ENCODE measurements around the gene KLRC3. TPM values are rescaled to one million over a fixed set of nuclear protein-coding genes. Genes with fewer than 3 reads are reported as not detected.
"Not testable (repeated sequence)": the region's sequence is repeated elsewhere in the genome, so short reads cannot be mapped to it uniquely, and the experiment has no call there.

The KLRC3 gene
- total RNA-seq, result 1 to 10 TPM; 1.8 to 3.0 TPM

DNA sequence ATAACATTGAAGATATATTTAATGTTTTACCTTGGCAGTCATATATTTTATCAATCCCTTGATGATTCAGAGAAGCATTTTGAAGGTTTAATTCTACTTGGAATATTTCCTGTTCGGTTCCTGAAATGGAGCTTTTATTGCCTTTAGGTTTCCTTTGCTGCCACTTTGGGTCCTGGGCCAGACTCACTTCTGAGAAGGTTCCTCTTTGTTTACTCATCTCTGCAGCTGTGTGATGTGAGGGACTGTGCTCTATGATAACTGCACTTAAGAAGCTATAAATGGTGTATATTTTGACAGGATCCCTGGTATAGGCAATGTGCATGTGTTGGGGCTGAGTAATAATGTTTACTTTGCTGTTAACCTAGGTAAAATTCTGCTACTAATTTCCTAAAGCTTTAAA lies at the start of gene KLRC3:
TSS of gene KLRC3 (minus strand) at position 262 of the 400 bp plus-strand sequence. CDS start at position 217, 45 bp downstream.
- POLR2A ChIA-PET, CTCF ChIA-PET: not testable (repeated sequence)

DNA sequence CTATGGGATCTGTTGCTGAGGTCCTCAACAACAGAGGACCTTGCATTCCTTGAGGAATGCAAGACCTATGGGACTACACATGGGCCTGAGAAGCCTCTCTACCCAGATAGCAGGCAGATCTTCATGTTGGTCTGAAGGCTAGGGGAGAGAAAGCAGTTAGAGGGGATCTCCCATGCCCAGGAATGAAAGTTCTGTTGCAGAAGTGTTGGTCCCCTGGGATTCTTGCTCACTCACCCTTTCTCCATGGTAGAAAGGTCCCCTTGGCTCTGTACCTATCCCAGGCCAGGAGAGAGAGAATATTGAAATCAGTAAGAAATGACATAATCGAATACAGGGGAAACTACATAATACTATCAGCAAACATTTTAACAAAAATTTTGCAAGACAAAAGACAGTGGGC lies 49.3 kb upstream of the KLRC3 start:
- ChIA-PET CTCF (no interaction called here), POLR2A (no interaction called here)

DNA sequence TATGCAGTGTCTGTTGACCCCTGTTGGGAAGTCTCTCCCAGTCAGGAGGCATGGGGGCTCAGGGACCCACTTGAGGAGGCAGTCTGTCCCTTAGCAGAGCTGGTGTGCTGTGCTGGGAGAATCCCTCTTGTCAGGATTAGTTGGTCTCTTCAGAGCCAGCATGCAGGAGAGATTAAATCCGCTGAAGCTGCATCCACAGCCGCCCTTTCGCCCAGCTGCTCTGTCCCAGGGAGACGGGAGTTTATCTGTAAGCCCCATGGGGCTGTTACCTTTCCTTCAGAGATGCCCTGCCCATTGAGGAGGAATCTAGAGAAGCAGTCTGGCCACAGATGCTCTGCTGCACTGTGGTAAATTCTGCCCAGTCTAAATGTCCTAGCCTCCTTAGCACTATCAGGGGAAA lies 45.9 kb upstream of the KLRC3 start:
- ChIA-PET CTCF (no interaction called here), POLR2A (no interaction called here)

DNA sequence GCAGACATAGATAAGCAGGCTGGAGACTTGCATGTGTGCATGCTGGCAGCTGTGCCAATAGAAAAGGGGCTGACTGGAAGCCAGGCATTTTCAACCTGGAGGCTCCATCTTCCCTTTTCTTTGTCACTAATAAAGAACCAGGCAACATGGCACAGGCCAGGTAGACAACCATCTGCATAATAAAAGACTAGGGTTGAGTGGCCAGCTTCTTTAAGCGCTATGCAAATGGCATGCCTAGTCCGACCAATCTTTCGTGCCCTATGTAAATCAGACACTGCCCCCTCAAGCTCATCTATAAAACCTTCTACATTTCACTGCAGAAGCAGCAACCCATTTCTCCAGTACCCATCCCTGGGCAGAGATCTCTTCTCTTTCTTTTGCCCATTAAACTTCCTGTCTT lies 37.4 kb upstream of the KLRC3 start:
- POLR2A ChIA-PET, result no interaction called here
- CTCF ChIA-PET, result no interaction called here

DNA sequence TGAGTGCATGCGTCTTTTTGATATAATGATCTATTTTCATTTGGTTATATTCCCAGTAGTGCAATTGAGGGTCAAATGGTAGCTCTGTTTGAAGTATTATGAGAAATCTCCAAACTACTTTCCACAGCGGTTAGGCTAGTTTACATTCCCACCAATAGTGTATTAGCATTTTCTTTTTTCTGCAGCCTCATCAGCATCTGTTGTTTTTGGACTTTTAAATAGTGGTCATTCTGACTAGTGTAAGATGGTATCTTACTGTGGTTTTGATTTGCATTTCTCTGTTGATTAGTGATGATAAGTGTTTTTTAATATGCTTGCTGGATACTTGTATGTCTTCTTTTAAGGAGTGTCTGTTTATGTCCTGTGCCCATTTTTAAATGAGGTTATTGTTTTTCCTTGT lies 36.5 kb upstream of the KLRC3 start:
- POLR2A ChIA-PET, result interaction anchor here (0.6 kb wide), 1 partner anchor 70 kb away, joined by 4 read pairs; no protein-coding TSS in a partner anchor
- CTCF ChIA-PET, result no interaction called here

DNA sequence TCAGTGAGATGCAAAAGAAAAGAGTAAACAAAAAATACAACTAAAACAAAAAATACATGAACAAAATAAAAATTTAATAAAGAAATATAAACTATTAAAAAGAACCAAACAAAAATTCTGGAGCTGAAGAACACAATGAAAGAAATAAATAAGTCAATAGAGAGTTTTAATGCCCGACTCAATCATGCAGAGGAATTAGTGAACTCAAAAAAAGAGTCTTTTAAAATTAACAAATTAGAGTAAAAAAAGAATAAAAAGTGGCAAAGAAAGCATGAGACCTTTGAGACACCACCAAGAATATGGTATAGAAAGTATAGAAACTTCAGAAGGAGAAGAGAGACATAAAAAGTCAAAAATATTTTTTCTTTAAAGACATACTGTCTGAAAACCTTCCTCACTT lies 35.4 kb upstream of the KLRC3 start:
- ChIA-PET CTCF (interaction anchor here (0.7 to 1.1 kb wide), 2 partner anchors 27 to 38 kb away, joined by 3 read pairs; no protein-coding TSS in a partner anchor), POLR2A (no interaction called here)

DNA sequence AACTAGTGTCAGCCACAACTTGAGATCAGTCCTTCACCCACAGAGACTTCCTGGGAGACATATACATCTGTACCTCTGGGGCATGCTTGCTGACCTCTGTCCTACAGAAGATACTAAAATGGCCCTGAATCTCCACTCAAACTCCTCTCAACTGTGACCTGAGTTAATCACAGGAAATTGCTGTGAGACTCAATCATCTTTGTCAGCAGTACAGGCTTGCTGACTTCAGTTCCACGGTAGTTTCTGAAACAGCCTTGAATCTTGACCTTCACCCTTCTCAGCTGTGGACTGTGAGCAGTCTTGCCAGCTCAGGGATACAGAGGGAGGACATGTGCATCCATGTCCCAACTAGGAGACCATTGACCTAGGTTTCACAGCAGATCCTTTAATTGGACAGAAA lies 34.1 kb upstream of the KLRC3 start:
- ChIA-PET CTCF (no interaction called here), POLR2A (no interaction called here)

DNA sequence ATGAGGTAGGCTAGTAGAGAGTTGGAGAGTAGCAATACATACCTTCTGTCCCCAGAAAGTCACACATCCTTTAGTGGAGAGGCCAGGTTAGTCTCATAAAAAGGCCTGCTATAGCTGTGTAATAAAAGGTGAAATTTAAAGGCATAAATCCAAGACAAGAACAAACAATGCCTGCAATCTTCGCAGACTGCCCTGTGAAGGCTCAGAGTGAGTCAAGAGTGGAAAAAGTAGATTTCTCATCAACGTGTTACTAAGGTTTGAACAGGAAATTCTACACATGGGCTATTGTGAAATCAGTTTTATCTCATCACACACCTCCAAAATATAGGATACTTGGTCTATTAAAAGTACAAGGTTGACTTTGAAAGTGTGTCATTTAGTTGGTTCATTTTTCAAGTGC lies 32.8 kb upstream of the KLRC3 start, which contains the start of gene KLRC1:
TSS of gene KLRC1 (minus strand) at position 222 of the 400 bp plus-strand sequence. CDS start 2,221 bp downstream, outside the sequence.
- POLR2A ChIA-PET, result no interaction called here

DNA sequence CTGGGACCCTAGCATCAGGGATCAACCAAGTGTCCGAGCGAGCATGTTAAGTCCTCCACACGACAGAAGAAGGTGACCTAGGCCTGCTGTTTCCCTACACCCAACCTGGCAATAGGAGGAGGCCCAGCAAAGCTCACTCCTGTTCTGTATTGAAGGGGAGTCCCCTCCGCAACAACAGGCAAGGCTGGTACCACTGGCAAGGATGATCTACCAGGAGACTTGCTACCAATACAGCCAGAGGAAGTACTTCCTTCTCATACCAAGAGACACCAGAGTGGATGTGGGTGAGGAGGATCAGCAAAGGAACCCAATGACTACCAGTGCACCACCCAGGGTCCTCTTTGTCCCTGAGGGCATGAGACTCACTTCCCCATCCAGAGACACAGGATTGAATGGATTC lies 27.8 kb upstream of the KLRC3 start:
- ChIA-PET CTCF (no interaction called here), POLR2A (no interaction called here)

More for the DNA sequence above, 32.8 kb upstream of the KLRC3 start, which contains the start of gene KLRC1:
- CTCF ChIA-PET, result no interaction called here

DNA sequence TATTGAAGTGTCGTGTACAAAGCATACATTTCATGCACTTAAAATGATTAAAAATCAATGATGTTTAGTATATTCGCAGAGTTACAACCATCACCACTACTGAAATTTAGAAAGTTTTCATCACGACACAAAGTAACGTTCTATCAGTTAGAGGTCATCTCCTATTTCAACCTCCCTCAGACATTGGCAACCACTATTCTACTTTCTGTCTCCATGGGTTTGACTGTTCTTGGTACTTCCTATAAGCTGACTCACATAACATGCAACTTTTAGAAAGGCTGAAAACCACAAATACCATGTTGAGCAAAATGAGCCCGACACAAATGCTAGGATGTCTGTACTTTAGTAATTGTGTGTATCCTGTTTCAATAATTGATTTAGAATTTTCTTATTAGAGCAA lies 25.7 kb upstream of the KLRC3 start:
- CTCF ChIA-PET, result interaction anchor here (1.1 kb wide), 1 partner anchor 23 kb away, joined by 4 read pairs; no protein-coding TSS in a partner anchor
- POLR2A ChIA-PET, result not testable (repeated sequence)

DNA sequence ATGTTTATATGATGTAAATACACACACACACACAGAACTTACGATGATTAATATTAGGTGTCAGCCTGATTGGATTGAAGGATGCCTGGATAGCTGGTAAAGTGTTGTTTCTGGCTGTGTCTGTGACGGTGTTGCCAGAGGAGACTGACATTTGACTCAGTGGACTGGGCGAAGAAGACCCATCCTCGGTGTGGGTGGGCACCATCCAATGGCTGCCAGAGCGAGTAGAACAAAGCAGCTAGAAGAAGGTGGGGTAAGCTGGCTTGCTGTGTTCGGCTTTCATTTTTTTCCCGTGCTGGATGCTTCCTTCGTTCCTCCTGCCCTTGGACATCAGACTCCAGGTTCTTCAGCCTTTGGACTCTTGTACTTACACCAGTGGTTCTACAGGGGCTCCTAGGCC lies 20.7 kb upstream of the KLRC3 start:
- CTCF ChIA-PET, result not testable (repeated sequence)
- POLR2A ChIA-PET, result interaction anchor here (0.6 kb wide), 1 partner anchor 54 kb away, joined by 3 read pairs; no protein-coding TSS in a partner anchor

DNA sequence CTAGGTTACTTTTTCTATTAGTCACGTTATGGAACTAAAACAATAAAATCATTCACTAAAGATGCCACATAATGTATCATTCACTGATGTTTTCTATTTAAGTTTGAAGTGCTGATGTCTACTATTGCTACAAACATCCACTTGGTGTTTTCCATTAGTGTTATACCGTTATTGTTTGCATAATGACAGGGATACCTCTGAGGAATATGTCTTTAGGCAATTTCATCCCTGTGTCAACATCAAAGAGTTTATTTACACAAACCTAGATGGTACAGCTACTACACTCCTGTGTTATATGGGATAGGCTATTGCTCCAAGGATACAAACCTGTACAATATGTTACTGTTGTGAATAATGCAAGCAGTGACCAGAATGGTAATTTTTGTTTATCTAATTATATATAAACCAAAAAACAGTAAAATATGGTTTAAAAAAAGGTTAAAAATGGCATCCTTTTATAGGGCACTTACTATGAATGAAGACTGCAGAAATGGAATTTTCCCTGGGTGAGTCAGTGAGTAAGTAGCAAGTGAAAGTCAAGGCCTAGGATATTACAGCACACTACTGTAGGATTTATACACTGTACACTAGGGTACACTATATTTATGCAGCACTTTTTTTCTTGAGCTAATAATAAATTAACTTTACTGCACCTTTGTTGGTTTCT lies 19.3 kb upstream of the KLRC3 start:
- CTCF ChIA-PET, POLR2A ChIA-PET: not testable (repeated sequence)

DNA sequence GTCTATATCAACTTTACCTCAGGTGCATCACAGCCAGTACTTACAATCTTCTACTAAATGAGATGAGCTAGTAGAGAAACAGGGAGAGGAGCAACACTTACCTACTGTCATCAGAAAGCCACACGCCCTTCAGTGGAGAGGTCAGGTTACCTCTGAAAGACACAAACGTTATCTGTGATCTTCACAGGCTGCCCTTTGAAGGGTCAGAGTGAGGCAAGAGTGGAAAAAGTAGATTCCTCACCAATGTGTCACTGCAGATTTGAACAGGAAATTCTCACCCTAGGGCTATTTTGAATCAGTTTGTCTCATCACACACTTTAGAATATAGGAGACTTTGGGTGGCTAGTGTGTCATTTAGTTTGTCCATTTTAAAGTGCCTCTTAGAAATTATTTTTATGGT lies 17.2 kb upstream of the KLRC3 start:
- POLR2A ChIA-PET, result not testable (repeated sequence)

DNA sequence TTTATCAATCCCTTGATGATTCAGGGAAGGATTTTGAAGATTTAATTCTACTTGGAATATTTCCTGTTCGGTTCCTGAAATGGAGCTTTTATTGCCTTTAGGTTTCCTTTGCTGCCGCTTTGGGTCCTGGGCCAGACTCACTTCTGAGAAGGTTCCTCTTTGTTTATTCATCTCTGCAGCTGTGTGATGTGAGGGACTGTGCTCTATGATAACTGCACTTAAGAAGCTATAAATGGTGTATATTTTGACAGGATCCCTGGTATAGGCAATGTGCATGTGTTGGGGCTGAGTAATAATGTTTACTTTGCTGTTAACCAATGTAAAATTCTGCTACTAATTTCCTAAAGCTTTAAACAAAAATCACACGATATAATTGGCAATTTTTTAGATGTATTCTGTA lies 15.4 kb upstream of the KLRC3 start, which contains the start of gene KLRC2:
TSS of gene KLRC2 (minus strand) at position 195 of the 400 bp plus-strand sequence. CDS start at position 171, 24 bp downstream.
- POLR2A ChIA-PET, result not testable (repeated sequence)

More for the DNA sequence above, 17.2 kb upstream of the KLRC3 start:
- CTCF ChIA-PET, result not testable (repeated sequence)

DNA sequence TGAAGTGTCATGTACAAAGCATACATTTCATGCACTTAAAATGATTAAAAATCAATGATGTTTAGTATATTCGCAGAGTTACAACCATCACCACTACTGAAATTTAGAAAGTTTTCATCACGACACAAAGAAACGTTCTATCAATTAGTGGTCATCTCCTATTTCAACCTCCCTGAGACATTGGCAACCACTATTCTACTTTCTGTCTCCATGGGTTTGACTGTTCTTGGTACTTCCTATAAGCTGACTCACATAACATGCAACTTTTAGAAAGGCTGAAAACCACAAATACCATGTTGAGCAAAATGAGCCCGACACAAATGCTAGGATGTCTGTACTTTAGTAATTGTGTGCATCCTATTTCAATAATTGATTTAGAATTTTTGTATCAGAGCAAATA lies 10.2 kb upstream of the KLRC3 start:
- POLR2A ChIA-PET, CTCF ChIA-PET: not testable (repeated sequence)

More for the DNA sequence above, 15.4 kb upstream of the KLRC3 start, which contains the start of gene KLRC2:
- CTCF ChIA-PET, result not testable (repeated sequence)

DNA sequence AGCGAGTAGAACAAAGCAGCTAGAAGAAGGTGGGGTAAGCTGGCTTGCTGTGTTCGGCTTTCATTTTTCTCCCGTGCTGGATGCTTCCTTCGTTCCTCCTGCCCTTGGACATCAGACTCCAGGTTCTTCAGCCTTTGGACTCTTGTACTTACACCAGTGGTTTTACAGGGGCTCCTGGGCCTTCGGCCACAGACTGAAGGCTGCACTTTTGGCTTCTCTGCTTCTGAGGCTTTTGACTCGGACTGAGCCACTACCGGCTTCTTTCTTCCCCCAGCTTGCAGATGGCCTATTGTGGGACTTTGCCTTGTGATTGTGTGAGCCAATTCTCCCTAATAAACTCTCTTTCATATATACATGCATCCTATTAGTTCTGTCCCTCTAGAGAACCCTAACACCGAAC lies 5.5 kb upstream of the KLRC3 start:
- POLR2A ChIA-PET, CTCF ChIA-PET: not testable (repeated sequence)

DNA sequence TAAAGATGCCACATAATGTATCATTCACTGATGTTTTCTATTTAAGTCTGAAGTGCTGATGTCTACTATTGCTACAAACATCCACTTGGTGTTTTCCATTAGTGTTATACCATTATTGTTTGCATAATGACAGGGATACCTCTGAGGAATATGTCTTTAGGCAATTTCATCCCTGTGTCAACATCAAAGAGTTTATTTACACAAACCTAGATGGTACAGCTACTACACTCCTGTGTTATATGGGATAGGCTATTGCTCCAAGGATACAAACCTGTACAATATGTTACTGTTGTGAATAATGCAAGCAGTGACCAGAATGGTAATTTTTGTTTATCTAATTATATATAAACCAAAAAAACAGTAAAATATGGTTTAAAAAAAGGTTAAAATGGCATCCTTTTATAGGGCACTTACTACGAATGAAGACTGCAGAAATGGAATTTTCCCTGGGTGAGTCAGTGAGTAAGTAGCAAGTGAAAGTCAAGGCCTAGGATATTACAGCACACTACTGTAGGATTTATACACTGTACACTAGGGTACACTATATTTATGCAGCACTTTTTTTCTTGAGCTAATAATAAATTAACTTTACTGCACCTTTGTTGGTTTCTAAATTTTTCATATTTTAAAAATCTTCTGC lies 4.0 kb upstream of the KLRC3 start:
- CTCF ChIA-PET, POLR2A ChIA-PET: not testable (repeated sequence)

DNA sequence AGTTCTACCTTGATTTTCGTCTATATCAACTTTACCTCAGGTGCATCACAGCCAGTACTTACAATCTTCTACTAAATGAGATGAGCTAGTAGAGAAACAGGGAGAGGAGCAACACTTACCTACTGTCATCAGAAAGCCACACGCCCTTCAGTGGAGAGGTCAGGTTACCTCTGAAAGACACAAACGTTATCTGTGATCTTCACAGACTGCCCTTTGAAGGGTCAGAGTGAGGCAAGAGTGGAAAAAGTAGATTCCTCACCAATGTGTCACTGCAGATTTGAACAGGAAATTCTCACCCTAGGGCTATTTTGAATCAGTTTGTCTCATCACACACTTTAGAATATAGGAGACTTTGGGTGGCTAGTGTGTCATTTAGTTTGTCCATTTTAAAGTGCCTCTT lies 1.8 kb upstream of the KLRC3 start:
- POLR2A ChIA-PET, CTCF ChIA-PET: not testable (repeated sequence)

DNA sequence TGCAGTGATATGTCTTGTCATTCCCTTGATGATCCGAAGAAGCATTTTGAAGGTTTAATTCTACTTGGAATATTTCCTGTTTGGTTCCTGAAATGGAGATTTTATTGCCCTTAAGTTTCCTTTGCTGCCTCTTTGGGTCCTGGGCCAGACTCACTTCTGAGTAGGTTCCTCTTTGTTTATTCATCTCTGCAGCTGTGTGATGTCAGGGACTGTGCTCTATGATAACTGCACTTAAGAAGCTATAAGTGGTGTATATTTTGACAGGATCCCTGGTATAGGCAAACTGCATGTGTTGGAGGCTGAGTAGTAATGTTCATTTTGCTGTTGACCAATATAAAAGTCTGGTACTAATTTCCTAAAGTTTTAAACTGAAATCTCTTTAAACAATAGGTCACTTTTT lies 11.0 kb downstream of the KLRC3 start, which contains the start of gene KLRC4:
TSS of gene KLRC4 (minus strand) at position 366 of the 400 bp plus-strand sequence. CDS start at position 184, 182 bp downstream.
- CTCF ChIA-PET, result no interaction called here
- POLR2A ChIA-PET, result interaction anchor here (0.6 to 1.1 kb wide), 4 partner anchors 12 to 149 kb away, joined by 3 to 4 read pairs (median 4); no protein-coding TSS in a partner anchor

DNA sequence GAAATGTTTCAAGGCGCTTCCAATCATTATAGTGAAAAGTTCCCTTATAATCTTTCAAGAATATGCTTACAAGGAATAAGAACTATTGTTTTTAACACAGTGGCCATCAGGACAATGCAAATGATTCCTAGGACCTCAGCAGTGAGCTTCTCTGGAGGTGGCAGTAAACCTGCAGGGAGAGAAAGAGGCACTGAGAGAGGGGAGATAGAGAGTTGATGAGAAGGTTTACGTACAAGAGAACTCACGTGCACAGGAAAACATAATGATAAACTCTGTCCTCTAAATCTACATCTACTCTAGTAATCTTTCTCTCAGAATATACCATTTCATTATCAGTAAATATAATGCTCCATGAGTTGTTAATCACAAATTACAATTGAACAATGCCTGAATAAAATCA lies 11.6 kb downstream of the KLRC3 start:
- ChIA-PET POLR2A (interaction anchor here (0.6 to 1.1 kb wide), 5 partner anchors 12 to 150 kb away, joined by 3 to 4 read pairs (median 4); no protein-coding TSS in a partner anchor), CTCF (no interaction called here)

DNA sequence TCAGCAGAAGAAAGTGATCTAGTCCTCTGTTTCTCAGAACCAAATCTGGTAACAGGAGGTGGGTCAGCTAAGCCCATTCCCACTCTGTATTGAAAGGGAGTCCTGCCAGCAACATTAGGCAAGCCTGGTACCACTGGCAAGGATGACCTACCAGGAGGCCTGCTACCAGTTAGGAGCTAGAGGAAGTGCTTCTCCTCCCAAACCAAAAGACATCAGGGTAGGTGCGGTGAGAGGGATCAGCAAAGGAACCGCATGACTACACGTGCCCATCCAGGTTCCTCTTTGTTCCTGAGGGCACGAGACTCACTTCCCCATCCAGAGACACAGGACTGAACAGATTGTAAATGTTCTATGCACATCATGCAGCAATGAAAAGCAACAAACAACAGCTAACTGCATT lies 13.7 kb downstream of the KLRC3 start:
- ChIA-PET CTCF (interaction anchor here (0.5 to 1.3 kb wide), 4 partner anchors 21 to 224 kb away, joined by 3 to 5 read pairs (median 4); no protein-coding TSS in a partner anchor), POLR2A (interaction anchor here (0.5 to 1.5 kb wide), 8 partner anchors 10 to 148 kb away, joined by 3 to 7 read pairs (median 4); no protein-coding TSS in a partner anchor)

All from activated CD8-positive, alpha-beta memory T cell treated with anti-CD3 and anti-CD28 coated beads for 36 hours (primary cell).